OCI-LY7 (cell line): ENCODE measurements around the gene LAMA2. TPM values are rescaled to one million over a fixed set of nuclear protein-coding genes. Genes with fewer than 3 reads are reported as not detected.

Source experiments
- BruUV-seq: library from RNA; stranded (reverse); fragments of 400-500 nt; replicated peaks from 2 replicates; lab custom pipeline; 2021; lab: Mats Ljungman, UMichigan
- CTCF ChIA-PET: fragments of 300-600 bp; sonication (Branson Sonifier 250); formaldehyde crosslinking; loops from one replicate; lab custom pipeline; 2022; ENCODE audit warnings: antibody characterized with exemption; ENCODE audit not compliant: unreplicated experiment; lab: Charles Lee
- POLR2A ChIA-PET: fragments of 300-600 bp; sonication (Branson Sonifier 250); formaldehyde crosslinking; loops from one replicate; lab custom pipeline; 2022; ENCODE audit warnings: antibody characterized with exemption; lab: Charles Lee
- DNase-seq: peaks from one replicate; pipeline ENCODE4 v3.0.0-alpha.2; 2015; ENCODE audit warnings: low spot score
- H2AFZ ChIP-seq: fragments of 200-600 bp; sonication (generic), shearing (Covaris generic); 2 replicates; pipeline ENCODE4 v1.6.1; 2014; ENCODE audit warnings: mild to moderate bottlenecking, antibody characterized with exemption, low read length, moderate library complexity
- H3K27ac ChIP-seq: fragments of 200-600 bp; sonication (generic); 2 replicates; pipeline ENCODE4 v1.5.1; 2014; ENCODE audit warnings: mixed run types, low read depth, mild to moderate bottlenecking, moderate library complexity, low read length, inconsistent platforms; ENCODE audit not compliant: poor library complexity, severe bottlenecking
- H3K36me3 ChIP-seq: fragments of 200-600 bp; sonication (generic); 2 replicates; pipeline ENCODE4 v1.6.1; 2014; ENCODE audit warnings: mild to moderate bottlenecking, antibody characterized with exemption, low read length, moderate library complexity, mixed read lengths; ENCODE audit not compliant: insufficient read depth
- H3K4me1 ChIP-seq: fragments of 200-600 bp; sonication (generic); 2 replicates; pipeline ENCODE4 v1.5.1; 2014; ENCODE audit warnings: mild to moderate bottlenecking, low read length; ENCODE audit not compliant: insufficient read depth, poor library complexity, severe bottlenecking
- H3K4me2 ChIP-seq: fragments of 200-600 bp; sonication (generic); 2 replicates; pipeline ENCODE4 v1.6.1; 2014; ENCODE audit warnings: mild to moderate bottlenecking, low read length
- H3K4me3 ChIP-seq: fragments of 200-600 bp; sonication (generic); 2 replicates; pipeline ENCODE4 v1.5.1; 2014; ENCODE audit warnings: mild to moderate bottlenecking, low read depth, low read length; ENCODE audit not compliant: poor library complexity, severe bottlenecking
- H3K79me2 ChIP-seq: fragments of 200-600 bp; sonication (generic); 2 replicates; pipeline ENCODE4 v1.6.1; 2016; ENCODE audit warnings: low read depth, mild to moderate bottlenecking, low read length, moderate library complexity, mixed read lengths; ENCODE audit not compliant: insufficient read depth
- H3K9me2 ChIP-seq: fragments of 200-600 bp; sonication (generic); 2 replicates; pipeline ENCODE4 v1.6.1; 2016; ENCODE audit warnings: mild to moderate bottlenecking, low read length, mixed read lengths; ENCODE audit not compliant: insufficient read depth
- H3K9me3 ChIP-seq: fragments of 200-600 bp; sonication (generic); 2 replicates; pipeline ENCODE4 v1.6.1; 2014; ENCODE audit warnings: mild to moderate bottlenecking, mixed run types, low read length, mixed read lengths
- H4K20me1 ChIP-seq: fragments of 200-600 bp; sonication (generic); 2 replicates; pipeline ENCODE4 v1.6.1; 2014; ENCODE audit warnings: mild to moderate bottlenecking, antibody characterized with exemption, low read length, moderate library complexity, mixed read lengths; ENCODE audit not compliant: insufficient read depth
- EZH2phosphoT487 ChIP-seq: fragments of 200-600 bp; sonication (generic); IDR thresholded peaks from 2 replicates; pipeline ENCODE4 v1.6.1; 2018; ENCODE audit warnings: low read depth, borderline replicate concordance, mild to moderate bottlenecking, mixed run types, antibody characterized with exemption, low read length, moderate library complexity, mixed read lengths
- intact Hi-C: fragments of 100-400 bp; cut with micrococcal nuclease; formaldehyde crosslinking; loops from one replicate; pipeline ENCODE4 v1.10.0; 2022; ENCODE audit not compliant: unreplicated experiment
- total RNA-seq, 2 experiments: library from RNA; depleted of rRNA in 1 of 2; stranded (reverse); fragments of >200 nt in 1 of 2; shearing (Covaris generic) in 1 of 2; gene quantifications; 2 replicates each; pipeline ENCODE4 v1.2.3, GENCODE V29; 2014 to 2022
- TF ChIP-seq, protein P1 (sequence below): fragments of 200-600 bp; sonication (generic); conservative IDR thresholded peaks from 2 replicates; pipeline ENCODE4 v1.5.1; 2014; ENCODE audit warnings: mild to moderate bottlenecking, antibody characterized with exemption, low read length, moderate library complexity, mixed read lengths

LAMA2 gene
- total RNA-seq, 2 experiments from 2014 or later: not detected

DNA sequence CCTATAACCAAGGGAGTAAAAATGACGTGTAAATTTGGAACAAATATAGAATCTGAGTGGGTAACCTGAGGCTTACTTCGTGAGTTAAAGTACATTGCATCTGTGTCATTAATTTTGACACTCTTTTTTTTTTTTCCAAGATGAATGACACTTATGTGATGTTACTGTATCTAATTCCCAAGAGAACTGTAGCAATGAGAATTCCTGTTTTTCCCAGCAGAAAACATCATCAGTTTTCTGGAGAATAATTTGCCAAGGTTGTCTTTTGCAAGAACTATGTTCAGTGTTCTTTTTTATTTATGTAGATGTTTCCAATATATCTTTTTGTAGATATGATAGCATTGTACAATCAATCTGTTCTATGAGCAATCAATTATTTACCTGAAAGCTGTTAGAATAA, 543.4 kb downstream of the LAMA2 start:
- Histone ChIP-seq H2AFZ (no peak overlapping the region), H3K27ac (no peak overlapping the region), H3K9me3 (no peaks in the 10 kb centered on the region), H3K36me3 (no peaks in the 10 kb centered on the region), H3K4me3 (no peak overlapping the region), H3K79me2 (no peaks in the 10 kb centered on the region), H4K20me1 (no peaks in the 10 kb centered on the region), H3K9me2 (no peaks in the 10 kb centered on the region), H3K4me2 (no peak overlapping the region), H3K4me1 (no peaks in the 10 kb centered on the region)
- BruUV-seq: no TSS peak
- POLR2A ChIA-PET: interaction anchor here (0.9 kb wide), 1 partner anchor 24 kb away, joined by 5 read pairs; no protein-coding TSS in a partner anchor
- CTCF ChIA-PET: no interaction called here
- DNase-seq: no peak
- intact Hi-C loops: no loop called here
- TF ChIP-seq EZH2phosphoT487: no peak
- TF ChIP-seq, protein P1, sequence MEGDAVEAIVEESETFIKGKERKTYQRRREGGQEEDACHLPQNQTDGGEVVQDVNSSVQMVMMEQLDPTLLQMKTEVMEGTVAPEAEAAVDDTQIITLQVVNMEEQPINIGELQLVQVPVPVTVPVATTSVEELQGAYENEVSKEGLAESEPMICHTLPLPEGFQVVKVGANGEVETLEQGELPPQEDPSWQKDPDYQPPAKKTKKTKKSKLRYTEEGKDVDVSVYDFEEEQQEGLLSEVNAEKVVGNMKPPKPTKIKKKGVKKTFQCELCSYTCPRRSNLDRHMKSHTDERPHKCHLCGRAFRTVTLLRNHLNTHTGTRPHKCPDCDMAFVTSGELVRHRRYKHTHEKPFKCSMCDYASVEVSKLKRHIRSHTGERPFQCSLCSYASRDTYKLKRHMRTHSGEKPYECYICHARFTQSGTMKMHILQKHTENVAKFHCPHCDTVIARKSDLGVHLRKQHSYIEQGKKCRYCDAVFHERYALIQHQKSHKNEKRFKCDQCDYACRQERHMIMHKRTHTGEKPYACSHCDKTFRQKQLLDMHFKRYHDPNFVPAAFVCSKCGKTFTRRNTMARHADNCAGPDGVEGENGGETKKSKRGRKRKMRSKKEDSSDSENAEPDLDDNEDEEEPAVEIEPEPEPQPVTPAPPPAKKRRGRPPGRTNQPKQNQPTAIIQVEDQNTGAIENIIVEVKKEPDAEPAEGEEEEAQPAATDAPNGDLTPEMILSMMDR: no peak

GRCh38 chr6:129429956-129430355, 547.0 kb downstream of the LAMA2 start:
- no TSS peak for BruUV-seq
- POLR2A ChIA-PET: interaction anchor here (0.5 to 0.6 kb wide), 2 partner anchors 29 to 60 kb away, joined by 3 read pairs; no protein-coding TSS in a partner anchor
- CTCF ChIA-PET: no interaction called here

DNA sequence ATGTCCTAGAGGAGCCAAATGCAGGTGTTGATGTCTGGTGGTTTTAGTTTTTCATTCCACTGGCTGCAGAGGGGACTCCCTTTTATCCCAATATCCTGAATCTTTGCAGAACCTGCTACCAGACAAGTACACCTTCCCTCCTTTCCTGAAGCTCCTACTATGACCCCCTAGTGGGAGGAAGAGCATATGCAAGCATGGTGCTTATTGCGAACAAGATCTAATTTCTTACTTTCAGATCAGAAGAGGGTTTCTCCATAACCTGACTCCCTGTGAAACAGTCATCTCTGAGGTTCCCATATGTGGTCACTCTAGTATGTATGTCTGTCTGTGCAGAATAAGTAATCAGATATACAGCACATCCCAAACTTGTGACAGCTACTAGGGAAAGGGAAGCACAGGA, 549.8 kb downstream of the LAMA2 start:
- intact Hi-C loops: no loop called here
- TF ChIP-seq, protein P1: peak; percentile 50
- TF ChIP-seq EZH2phosphoT487: no peak
- Histone ChIP-seq H3K4me1 (no peaks in the 10 kb centered on the region), H3K4me3 (no peak overlapping the region), H4K20me1 (no peaks in the 10 kb centered on the region), H3K79me2 (no peaks in the 10 kb centered on the region), H2AFZ (no peak overlapping the region), H3K9me3 (no peaks in the 10 kb centered on the region), H3K9me2 (no peaks in the 10 kb centered on the region), H3K36me3 (no peaks in the 10 kb centered on the region), H3K4me2 (no peak overlapping the region), H3K27ac (no peak overlapping the region)
- ChIA-PET POLR2A (no interaction called here), CTCF (no interaction called here)
- no TSS peak for BruUV-seq
- no peak for DNase-seq

More at GRCh38 chr6:129429956-129430355, 547.0 kb downstream of the LAMA2 start:
- intact Hi-C loops: no loop called here
- Histone ChIP-seq H3K4me3 (no peak overlapping the region), H3K4me2 (no peak overlapping the region), H4K20me1 (no peaks in the 10 kb centered on the region), H3K9me3 (no peaks in the 10 kb centered on the region), H3K27ac (no peak overlapping the region), H3K4me1 (no peaks in the 10 kb centered on the region), H3K9me2 (no peaks in the 10 kb centered on the region), H2AFZ (no peak overlapping the region), H3K79me2 (no peaks in the 10 kb centered on the region), H3K36me3 (no peaks in the 10 kb centered on the region)
- TF ChIP-seq EZH2phosphoT487: no peak
- TF ChIP-seq, protein P1: no peak
- no peak for DNase-seq
